GM18507 (cell line): Measurements from ENCODE around the gene IL15.

Source experiments
- DNase-seq: peaks from one replicate; pipeline ENCODE4 v3.0.0; 2011; ENCODE audit warnings: low read depth; ENCODE audit not compliant: insufficient read length; ENCODE audit errors: extremely low spot score
- FAIRE-seq: peaks from 2 replicates; lab custom pipeline; 2011; peaks lifted over from hg19 to GRCh38; lab: Jason Lieb, UNC

The IL15 gene

DNA sequence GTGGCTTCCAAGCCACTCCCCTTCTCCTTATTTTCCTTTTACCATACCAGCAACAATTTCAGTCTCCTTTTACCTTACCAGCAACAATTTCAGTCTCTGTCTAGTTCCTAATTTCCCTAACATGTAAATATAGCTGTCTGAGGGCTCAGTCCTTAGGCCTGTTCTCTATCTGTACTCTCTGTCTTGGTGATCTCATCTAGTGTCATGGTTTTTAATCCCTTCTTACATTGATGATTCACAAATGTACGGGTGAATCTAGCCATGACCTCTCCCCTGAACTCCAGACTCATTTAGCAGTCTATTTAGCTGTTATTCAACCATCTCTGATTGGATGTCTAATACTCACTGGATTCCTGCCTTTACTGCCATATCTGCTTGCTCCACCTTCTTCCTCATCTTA is 7.2 kb downstream of the IL15 start:
- DNase-seq (no peak), FAIRE-seq (peak; percentile 76)

DNA sequence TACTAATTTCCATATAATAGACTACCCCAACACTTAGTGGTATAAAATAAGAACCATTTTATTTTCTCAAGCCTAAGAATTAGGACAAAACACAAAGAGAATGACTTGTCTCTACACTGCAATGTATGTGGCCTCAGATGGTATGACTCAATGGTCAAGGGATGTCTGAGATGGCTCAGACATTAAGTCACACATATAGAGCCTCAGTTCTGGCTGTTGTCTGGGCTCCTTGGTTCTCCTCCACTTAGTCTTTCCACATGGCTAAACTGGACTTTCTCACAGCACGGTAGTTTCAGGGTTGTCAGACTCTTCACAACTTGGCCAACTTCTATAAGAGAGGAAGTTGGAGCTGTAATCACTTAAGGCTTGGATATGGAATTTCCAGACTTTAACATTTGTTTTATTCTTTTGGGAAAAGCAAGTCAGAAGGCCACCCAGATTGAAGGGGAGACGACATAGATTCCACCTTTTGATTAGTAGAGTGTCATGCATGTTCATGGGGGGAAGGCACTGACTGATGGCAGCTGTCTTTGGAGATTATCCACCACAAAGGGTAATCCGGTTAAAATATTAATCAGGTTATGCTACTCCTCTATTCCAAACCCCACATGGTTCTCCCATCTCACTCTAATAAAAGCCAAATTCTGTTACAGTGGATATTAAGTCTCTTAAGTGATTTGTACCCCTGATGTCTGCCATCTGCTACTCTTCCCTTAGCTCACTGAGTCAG is 9.4 kb downstream of the IL15 start:
- FAIRE-seq (peak; percentile 5), DNase-seq (no peak)

GRCh38 chr4:141646969-141647368 is 10.6 kb downstream of the IL15 start:
- FAIRE-seq (peak; percentile 56), DNase-seq (no peak)

GRCh38 chr4:141647966-141648365 is 11.6 kb downstream of the IL15 start:
- FAIRE-seq (no peak), DNase-seq (no peak)

- FAIRE-seq (no peak), DNase-seq (no peak)
Measured at GRCh38 chr4:141652161-141652778, 15.9 kb downstream of the IL15 start.

GRCh38 chr4:141654098-141654497 is 17.7 kb downstream of the IL15 start:
- no peak for FAIRE-seq
- no peak for DNase-seq

DNA sequence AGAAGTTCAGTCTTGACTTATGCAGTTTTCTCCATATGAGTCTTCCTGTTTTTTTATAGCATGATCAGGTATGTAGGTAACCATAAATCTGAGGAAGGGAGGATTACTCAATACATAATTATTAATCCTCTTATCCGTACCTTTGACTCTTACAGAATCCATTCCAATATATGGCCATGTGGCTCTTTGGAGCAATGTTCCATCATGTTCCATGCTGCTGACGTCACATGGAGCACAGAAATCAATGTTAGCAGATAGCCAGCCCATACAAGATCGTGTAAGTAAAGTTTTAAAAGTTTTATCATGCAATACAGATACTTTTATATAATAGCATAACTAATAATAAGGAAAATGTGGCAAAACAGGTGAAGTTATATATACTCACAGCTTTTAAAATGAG is 19.6 kb downstream of the IL15 start:
- FAIRE-seq (no peak), DNase-seq (no peak)

- DNase-seq (no peak), FAIRE-seq (no peak)
Measured at GRCh38 chr4:141657550-141658250, 21.3 kb downstream of the IL15 start.

DNA sequence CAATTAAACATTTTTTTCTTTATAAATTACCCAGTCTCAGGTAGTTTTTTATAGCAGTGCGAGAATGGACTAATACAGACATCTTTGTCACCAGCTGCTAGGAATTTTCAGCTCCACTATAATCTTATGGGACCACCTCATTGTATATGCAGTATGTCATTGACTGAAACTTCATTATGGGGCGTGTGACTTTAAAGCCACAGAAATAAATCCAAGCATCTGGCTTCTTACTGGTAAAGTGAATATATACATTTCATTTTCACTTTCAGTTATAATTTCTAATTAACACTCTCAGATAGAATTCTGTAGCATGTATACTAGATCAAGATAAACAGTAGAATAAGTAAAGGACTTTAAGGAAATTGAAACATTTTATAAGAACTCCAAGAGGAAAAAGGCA is 21.9 kb downstream of the IL15 start:
- no peak for DNase-seq
- FAIRE-seq = peak; percentile 51

DNA sequence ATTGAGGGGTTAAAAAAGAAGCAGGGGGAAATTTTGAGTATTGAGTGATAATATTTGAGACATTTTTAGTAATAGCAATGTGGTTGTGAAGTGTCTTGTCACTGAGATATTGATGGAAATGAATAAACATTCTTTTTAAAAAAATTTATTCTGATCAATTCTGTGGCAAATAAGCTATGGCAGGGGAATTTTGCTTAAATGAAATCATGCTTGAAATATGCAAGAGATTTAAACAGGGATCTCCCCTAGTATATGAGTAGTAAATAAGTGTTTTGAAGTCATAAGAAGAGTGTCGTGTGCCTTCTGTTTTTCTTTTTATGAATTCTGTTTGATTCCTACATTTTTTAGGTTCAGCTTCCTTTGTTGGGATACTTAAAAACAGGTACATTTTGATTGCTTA is 23.2 kb downstream of the IL15 start:
- DNase-seq (no peak), FAIRE-seq (no peak)

DNA sequence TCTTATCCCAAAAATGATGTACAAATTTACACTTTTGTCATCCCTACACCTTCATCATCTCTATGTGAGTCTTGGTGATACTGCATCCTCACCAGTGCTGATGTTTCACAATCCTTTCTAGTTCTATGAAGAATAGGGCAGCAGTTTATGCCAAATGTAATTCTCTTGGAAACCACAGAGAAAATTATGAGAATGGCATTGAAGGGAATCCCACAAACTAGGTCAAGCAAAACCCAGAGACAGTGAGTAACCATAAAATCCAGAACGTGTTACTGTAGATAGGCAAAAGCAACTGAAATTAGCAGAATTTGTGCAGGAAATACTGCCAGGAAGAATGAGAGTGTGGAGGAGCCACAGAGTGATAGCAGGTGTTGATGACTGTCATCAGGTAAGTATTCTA is 24.5 kb downstream of the IL15 start:
- FAIRE-seq (no peak), DNase-seq (no peak)

GRCh38 chr4:141668200-141668910 is 32.0 kb downstream of the IL15 start:
- DNase-seq = no peak
- FAIRE-seq = no peak

DNA sequence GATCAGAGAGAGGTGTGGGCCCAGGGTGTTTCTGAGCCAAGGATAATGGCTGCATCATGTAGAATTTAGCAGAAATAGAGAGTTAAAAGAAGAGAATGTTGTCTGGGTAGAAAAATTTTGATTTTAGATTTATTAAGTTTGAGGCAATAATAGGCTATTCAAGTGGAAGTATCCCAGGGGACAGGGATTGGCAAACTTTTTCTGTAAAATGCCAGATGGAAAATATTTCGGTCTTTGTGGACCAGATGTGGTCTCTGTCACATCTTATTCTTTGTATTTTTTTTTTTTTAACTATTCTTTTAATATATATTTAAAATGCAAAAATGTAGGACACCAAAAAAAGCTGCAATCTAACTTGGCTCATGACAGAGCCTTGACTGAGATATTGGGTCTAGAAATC is 33.1 kb downstream of the IL15 start:
- no peak for DNase-seq
- no peak for FAIRE-seq

DNA sequence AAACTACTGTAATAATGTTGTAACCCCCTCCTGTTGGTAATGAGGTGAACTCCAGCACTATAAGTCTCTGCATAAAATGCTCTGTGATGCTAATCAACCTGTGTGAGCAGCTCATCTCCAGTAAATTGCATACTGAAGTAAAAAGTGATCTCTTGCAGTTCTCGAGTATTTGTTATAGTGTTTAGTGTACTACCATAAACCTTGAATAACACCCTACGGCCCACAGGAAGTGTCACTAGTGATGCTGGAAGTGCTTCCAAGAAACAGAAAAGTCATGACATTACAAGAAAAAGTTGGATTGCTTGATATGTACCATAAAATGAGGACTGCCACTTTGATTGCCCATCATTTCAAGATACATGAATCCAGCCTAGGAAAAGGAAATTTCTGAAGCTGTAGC is 39.0 kb downstream of the IL15 start:
- DNase-seq (no peak), FAIRE-seq (no peak)

DNA sequence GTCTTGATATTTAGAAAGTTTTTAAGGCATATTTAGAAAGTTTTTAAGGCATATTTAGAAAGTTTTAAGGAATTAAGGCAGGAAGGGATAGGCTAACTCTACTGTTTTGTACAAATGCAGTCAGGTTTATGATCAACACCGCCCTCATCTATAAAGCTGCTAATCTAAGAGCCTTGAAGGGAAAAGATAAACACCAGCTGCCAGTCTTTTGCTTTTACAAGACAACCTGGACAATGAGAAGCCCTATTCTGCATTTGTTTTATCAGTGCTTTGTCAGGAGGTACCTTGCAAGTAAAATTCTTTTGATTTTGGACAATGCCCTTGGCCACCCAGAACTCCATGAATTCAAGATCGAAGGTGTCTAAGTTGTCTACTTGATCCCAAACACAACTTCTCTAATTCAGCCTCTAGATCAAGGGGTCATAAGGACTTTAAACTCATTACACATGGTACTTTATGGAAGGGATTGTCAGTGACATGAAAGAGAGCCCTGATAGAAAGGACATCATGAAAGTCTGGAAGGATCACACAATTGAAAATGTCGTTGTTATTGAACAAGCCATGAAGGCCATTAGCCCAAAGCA is 39.8 kb downstream of the IL15 start:
- DNase-seq (no peak), FAIRE-seq (no peak)

- FAIRE-seq (no peak), DNase-seq (no peak)
Measured at GRCh38 chr4:141680060-141680459, 43.7 kb downstream of the IL15 start.

DNA sequence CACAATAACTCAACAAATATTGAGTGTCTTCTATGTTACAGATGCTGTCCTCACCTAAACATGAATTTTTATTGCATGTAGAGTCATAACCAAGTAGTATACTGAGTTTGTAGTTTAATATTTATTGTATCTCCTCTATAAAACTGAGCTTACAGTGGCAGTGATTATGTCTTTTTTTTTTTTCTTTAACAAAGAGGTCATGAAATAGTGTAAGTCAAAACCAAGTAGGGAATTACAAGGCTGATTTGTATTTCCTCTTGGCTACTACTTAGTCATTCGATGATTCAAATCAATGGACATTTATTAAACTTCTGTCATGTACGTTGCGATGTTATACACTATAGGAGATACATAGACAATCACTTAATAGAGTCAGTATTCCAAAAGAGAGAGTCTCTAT is 48.4 kb downstream of the IL15 start:
- DNase-seq (no peak), FAIRE-seq (no peak)

GRCh38 chr4:141686146-141686775 is 49.9 kb downstream of the IL15 start:
- no peak for DNase-seq
- no peak for FAIRE-seq

- DNase-seq = no peak
- no peak for FAIRE-seq
Measured at GRCh38 chr4:141686879-141687278, 50.5 kb downstream of the IL15 start.
